Kidney (tissue), 14 donors: ENCODE data around the gene ERG28. TPM values are rescaled to one million over a fixed set of nuclear protein-coding genes. Genes with fewer than 3 reads are reported as not detected.

Experiments
- DNase-seq, 5 donors: peaks; one replicate each; pipeline ENCODE4 v3.0.0-alpha.2; 2013 to 2020
- FAIRE-seq: peaks from 2 replicates; lab custom pipeline; 2012; peaks lifted over from hg19 to GRCh38; lab: Jason Lieb, UNC
- H3K27ac ChIP-seq, 2 donors: one replicate each; pipeline ENCODE4 v1.7.0; 2013; ENCODE audit warnings: low read depth in 2 of 2, low read length in 2 of 2, inconsistent platforms in 1 of 2
- H3K27me3 ChIP-seq: one replicate; pipeline ENCODE4 v1.7.1; 2013; ENCODE audit warnings: low read length, inconsistent platforms; ENCODE audit not compliant: control insufficient read depth, insufficient read depth
- H3K36me3 ChIP-seq, 3 donors: one replicate each; pipeline versions ENCODE4 v1.7.0 to v1.7.1; 2013; ENCODE audit warnings: low read length in 3 of 3, control low read depth in 1 of 3, inconsistent platforms in 1 of 3; ENCODE audit not compliant: insufficient read depth in 3 of 3, control insufficient read depth in 2 of 3
- H3K4me1 ChIP-seq, 3 donors: one replicate each; pipeline versions ENCODE4 v1.7.0 to v1.7.1; 2013; ENCODE audit warnings: low read length in 3 of 3, inconsistent platforms in 1 of 3, low read depth in 1 of 3; ENCODE audit not compliant: control insufficient read depth in 2 of 3, insufficient read depth in 2 of 3
- H3K4me3 ChIP-seq, 3 donors: one replicate each; pipeline versions ENCODE4 v1.7.0 to v1.8.1; 2013; ENCODE audit warnings: low read length in 3 of 3, control low read depth in 1 of 3, inconsistent platforms in 1 of 3
- H3K9ac ChIP-seq, 3 donors: one replicate each; pipeline versions ENCODE4 v1.7.0 to v1.7.1; 2013; ENCODE audit warnings: low read length in 3 of 3, control low read depth in 1 of 3, inconsistent platforms in 1 of 3
- H3K9me3 ChIP-seq, 3 donors: one replicate each; pipeline versions ENCODE4 v1.7.0 to v1.7.1; 2013; ENCODE audit warnings: low read length in 3 of 3, control low read depth in 1 of 3, inconsistent platforms in 1 of 3; ENCODE audit not compliant: control insufficient read depth in 2 of 3, insufficient read depth in 1 of 3
- CTCF ChIP-seq: IDR thresholded peaks from 3 replicates; pipeline ENCODE4 v1.5.1; 2012; ENCODE audit warnings: mild to moderate bottlenecking, moderate library complexity, borderline replicate concordance; ENCODE audit not compliant: insufficient read depth; ENCODE audit errors: extremely low read depth
- intact Hi-C: fragments of 100-400 bp; cut with DNase I; formaldehyde crosslinking; loops from one replicate; pipeline ENCODE4 v1.11.1; 2022
- polyA plus RNA-seq: library from polyadenylated mRNA; stranded (reverse); fragments of 350-450 nt; fragmentation: Illumina TruSeq; extraction: RNeasy Lipid Tissue Mini Kit (QIAGEN cat#74804); gene quantifications from one replicate; pipeline ENCODE4 v1.2.3, GENCODE V29; 2014; ENCODE audit warnings: low read depth, low replicate concordance; ENCODE audit not compliant: insufficient read depth
- total RNA-seq: library from RNA; stranded (reverse); fragmentation: NEBNext Ultra II Directional; extraction: Animal tissue kit (Norgen Biotek cat#: 25700); gene quantifications from one replicate; pipeline ENCODE4 v1.2.1, GENCODE V29; 2021
- donor health status: control.
- donor health status: control.
- donor health status: control.
- donor health status: control.
- donor health status: control.
- donor health status: DM: yes; HTN: yes; CAD: no.
- donor health status: Normal renal cell carcinoma (clear cell type).

ERG28 gene
- total and polyA plus RNA-seq, 2 donors from 2014 or later, result 17.9 to 34.8 TPM

GRCh38 chr14:75705014-75705413 is 44.3 kb upstream of the ERG28 start:
- Histone ChIP-seq H3K4me3 (no peak overlapping the region), H3K27me3 (no peaks in the 10 kb centered on the region), H3K9me3 (no peaks in the 10 kb centered on the region), H3K27ac (no peak overlapping the region), H3K4me1 (no peaks in the 10 kb centered on the region), H3K36me3 (peaks cover 2 to 9% (median 8%) of the 10 kb centered on the region in 3 donors), H3K9ac (no peak overlapping the region)
- intact Hi-C loops, result no loop called here
- no peak for DNase-seq
- no peak for TF ChIP-seq CTCF
- FAIRE-seq, result no peak

- intact Hi-C loops, result no loop called here
- no peak for DNase-seq
Observed at GRCh38 chr14:75703467-75703866, 42.8 kb upstream of the ERG28 start.

GRCh38 chr14:75702616-75703261 is 42.1 kb upstream of the ERG28 start:
- Histone ChIP-seq H3K4me1 (no peaks in the 10 kb centered on the region), H3K4me3 (no peak overlapping the region), H3K36me3 (peaks cover 5 to 16% (median 12%) of the 10 kb centered on the region in 3 donors), H3K27ac (no peak overlapping the region), H3K9ac (no peak overlapping the region), H3K27me3 (no peaks in the 10 kb centered on the region), H3K9me3 (no peaks in the 10 kb centered on the region)
- intact Hi-C loops, result no loop called here
- TF ChIP-seq CTCF, result no peak
- DNase-seq (no peak), FAIRE-seq (no peak)

More at GRCh38 chr14:75703467-75703866, 42.8 kb upstream of the ERG28 start:
- no peak for TF ChIP-seq CTCF
- Histone ChIP-seq H3K36me3 (peaks cover 5 to 16% (median 13%) of the 10 kb centered on the region in 3 donors), H3K27me3 (no peaks in the 10 kb centered on the region), H3K4me1 (no peaks in the 10 kb centered on the region), H3K9ac (no peak overlapping the region), H3K9me3 (no peaks in the 10 kb centered on the region), H3K4me3 (no peak overlapping the region), H3K27ac (no peak overlapping the region)
- no peak for FAIRE-seq
